ENCODE measurements around the gene FNBP1L. TPM values are rescaled to one million over a fixed set of nuclear protein-coding genes. Genes with fewer than 3 reads are reported as not detected.

Gene FNBP1L
- polyA plus RNA-seq, 1 of the 3 experiments (the other 2 are of a cell fraction) = 16.5 TPM

DNA sequence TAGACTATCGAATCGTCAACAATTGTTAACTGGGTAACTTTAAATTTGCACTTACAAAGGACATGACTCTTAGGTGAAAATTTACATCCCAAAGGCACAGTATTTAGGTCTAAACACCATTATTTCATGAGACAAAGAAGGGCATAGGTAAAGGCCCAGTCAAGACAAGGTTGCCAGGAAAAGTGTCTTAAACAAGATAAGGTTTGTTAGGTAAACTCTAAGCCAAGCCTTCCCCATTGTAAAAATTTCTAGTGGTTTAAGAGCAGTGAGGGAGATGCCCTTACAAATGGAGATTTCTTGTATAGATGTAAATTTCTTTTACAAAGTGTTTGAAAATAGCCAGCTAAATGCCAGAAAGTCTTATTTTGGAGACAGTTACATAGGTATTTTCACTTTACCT is 36.9 kb upstream of the FNBP1L start:
- H3K4me2 ChIP-seq = no peak overlapping the region
- H3K4me3 ChIP-seq (ENCODE audit: low read depth in 2 of 2, low read length in 1 of 2) = no peak overlapping the region
- H2AFZ ChIP-seq (ENCODE audit: low read depth) = no peak overlapping the region
- no peak for DNase-seq
- no peaks in the 10 kb centered on the region for H3K79me2 ChIP-seq (ENCODE audit: insufficient read depth)
- H3K27me3 ChIP-seq (ENCODE audit: insufficient read depth) = no peaks in the 10 kb centered on the region
- H3F3A ChIP-seq (replicated peaks; ENCODE audit: insufficient read depth) = no peaks in the 10 kb centered on the region
- no peaks in the 10 kb centered on the region for H3K4me1 ChIP-seq (ENCODE audit: control insufficient read depth in 1 of 2, insufficient read depth in 2 of 2, low read depth in 1 of 2, low read length in 1 of 2)
- no peaks in the 10 kb centered on the region for H3K9me2 ChIP-seq
- H3K27ac ChIP-seq (ENCODE audit: low read depth in 2 of 2, low read length in 1 of 2) = no peak overlapping the region
- H3K9me3 ChIP-seq = no peaks in the 10 kb centered on the region; the same call in 1 of the 2 replicates
- POLR2A ChIA-PET = no interaction called here
- no peak for TF ChIP-seq POLR2AphosphoS5 (IDR thresholded peaks at IDR 0.05; ENCODE audit: low read depth, low read length)
- TF ChIP-seq GABPA (IDR thresholded peaks at IDR 0.05; ENCODE audit: low read depth) = no peak
- TF ChIP-seq GATA2 (CRISPR knock-in tag; IDR thresholded peaks at IDR 0.05) = no peak
- TF ChIP-seq, protein P1, sequence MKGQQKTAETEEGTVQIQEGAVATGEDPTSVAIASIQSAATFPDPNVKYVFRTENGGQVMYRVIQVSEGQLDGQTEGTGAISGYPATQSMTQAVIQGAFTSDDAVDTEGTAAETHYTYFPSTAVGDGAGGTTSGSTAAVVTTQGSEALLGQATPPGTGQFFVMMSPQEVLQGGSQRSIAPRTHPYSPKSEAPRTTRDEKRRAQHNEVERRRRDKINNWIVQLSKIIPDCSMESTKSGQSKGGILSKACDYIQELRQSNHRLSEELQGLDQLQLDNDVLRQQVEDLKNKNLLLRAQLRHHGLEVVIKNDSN (IDR thresholded peaks at IDR 0.05; ENCODE audit: borderline replicate concordance, low read depth) = no peak
- TF ChIP-seq, protein P2, sequence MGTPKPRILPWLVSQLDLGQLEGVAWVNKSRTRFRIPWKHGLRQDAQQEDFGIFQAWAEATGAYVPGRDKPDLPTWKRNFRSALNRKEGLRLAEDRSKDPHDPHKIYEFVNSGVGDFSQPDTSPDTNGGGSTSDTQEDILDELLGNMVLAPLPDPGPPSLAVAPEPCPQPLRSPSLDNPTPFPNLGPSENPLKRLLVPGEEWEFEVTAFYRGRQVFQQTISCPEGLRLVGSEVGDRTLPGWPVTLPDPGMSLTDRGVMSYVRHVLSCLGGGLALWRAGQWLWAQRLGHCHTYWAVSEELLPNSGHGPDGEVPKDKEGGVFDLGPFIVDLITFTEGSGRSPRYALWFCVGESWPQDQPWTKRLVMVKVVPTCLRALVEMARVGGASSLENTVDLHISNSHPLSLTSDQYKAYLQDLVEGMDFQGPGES (IDR thresholded peaks at IDR 0.05; ENCODE audit: low read depth, low read length) = no peak
- TF ChIP-seq ELF1 (IDR thresholded peaks at IDR 0.05) = no peak
- TF ChIP-seq, protein P3, sequence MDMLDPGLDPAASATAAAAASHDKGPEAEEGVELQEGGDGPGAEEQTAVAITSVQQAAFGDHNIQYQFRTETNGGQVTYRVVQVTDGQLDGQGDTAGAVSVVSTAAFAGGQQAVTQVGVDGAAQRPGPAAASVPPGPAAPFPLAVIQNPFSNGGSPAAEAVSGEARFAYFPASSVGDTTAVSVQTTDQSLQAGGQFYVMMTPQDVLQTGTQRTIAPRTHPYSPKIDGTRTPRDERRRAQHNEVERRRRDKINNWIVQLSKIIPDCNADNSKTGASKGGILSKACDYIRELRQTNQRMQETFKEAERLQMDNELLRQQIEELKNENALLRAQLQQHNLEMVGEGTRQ (IDR thresholded peaks at IDR 0.05; ENCODE audit: borderline replicate concordance, low read depth, low read length) = no peak
- no peak for TF ChIP-seq FOXJ3 (CRISPR knock-in tag; IDR thresholded peaks at IDR 0.05)
- no peak for TF ChIP-seq TEAD4 (IDR thresholded peaks at IDR 0.05; ENCODE audit: borderline replicate concordance, insufficient read depth)
- no peak for TF ChIP-seq FOSL2 (IDR thresholded peaks at IDR 0.05; ENCODE audit: borderline replicate concordance, low read depth)
- no peak for TF ChIP-seq EP300 (IDR thresholded peaks at IDR 0.05; ENCODE audit: borderline replicate concordance in 1 of 2, low read depth in 1 of 2, low read length in 1 of 2)
- TF ChIP-seq RCOR1 (IDR thresholded peaks at IDR 0.05; ENCODE audit: low read length) = no peak
- no peaks in the 10 kb centered on the region for H4K20me1 ChIP-seq (ENCODE audit: insufficient read depth)
- no peak overlapping the region for H3K9ac ChIP-seq
- CTCF ChIA-PET = no interaction called here
- no peaks in the 10 kb centered on the region for H3K36me3 ChIP-seq (replicated peaks in 1 of 2; ENCODE audit: control insufficient read depth in 1 of 2, insufficient read depth in 2 of 2, low read length in 1 of 2)
- WGBS (ENCODE audit: low lambda C conversion rate) = 86% methylated on average over 2 of the region's 2 CpGs

DNA sequence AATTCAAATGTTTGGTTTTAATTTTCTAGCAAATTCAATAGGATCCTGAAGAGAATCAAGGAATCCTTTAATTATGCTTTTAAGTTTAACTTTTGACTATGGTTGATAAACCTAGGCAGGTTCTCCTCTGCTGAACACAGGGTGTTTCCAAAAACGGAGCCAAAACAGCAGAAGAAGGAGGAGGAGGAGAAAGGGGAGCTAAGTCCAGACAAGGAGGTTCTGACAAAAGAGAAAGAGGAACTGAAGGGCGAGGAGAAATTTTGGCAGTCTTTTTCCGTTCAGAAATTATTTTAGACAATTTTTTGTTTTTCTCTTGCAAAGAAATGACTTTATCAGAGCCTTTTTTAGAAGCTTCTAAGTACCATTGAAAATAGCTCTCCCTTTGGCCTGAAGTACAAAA is 33.2 kb upstream of the FNBP1L start:
- no peaks in the 10 kb centered on the region for H3K36me3 ChIP-seq (replicated peaks in 1 of 2; ENCODE audit: control insufficient read depth in 1 of 2, insufficient read depth in 2 of 2, low read length in 1 of 2)
- no peaks in the 10 kb centered on the region; the same call in 1 of the 2 replicates for H3K9me3 ChIP-seq
- no peak overlapping the region for H3K4me2 ChIP-seq
- no peaks in the 10 kb centered on the region for H3K4me1 ChIP-seq (ENCODE audit: control insufficient read depth in 1 of 2, insufficient read depth in 2 of 2, low read depth in 1 of 2, low read length in 1 of 2)
- DNase-seq = no peak
- POLR2A ChIA-PET = no interaction called here
- CTCF ChIA-PET = interaction anchor here (0.7 to 1.5 kb wide), 3 partner anchors 17 to 110 kb away, joined by 3 to 4 read pairs (median 3); no protein-coding TSS in a partner anchor
- H3K27me3 ChIP-seq (ENCODE audit: insufficient read depth) = no peaks in the 10 kb centered on the region
- WGBS (ENCODE audit: low lambda C conversion rate) = 65% methylated on average over 3 of the region's 3 CpGs
- no peaks in the 10 kb centered on the region for H3F3A ChIP-seq (replicated peaks; ENCODE audit: insufficient read depth)
- H2AFZ ChIP-seq (ENCODE audit: low read depth) = no peak overlapping the region
- H3K9ac ChIP-seq = no peak overlapping the region
- no peaks in the 10 kb centered on the region for H4K20me1 ChIP-seq (ENCODE audit: insufficient read depth)
- H3K4me3 ChIP-seq (ENCODE audit: low read depth in 2 of 2, low read length in 1 of 2) = no peak overlapping the region
- H3K79me2 ChIP-seq (ENCODE audit: insufficient read depth) = no peaks in the 10 kb centered on the region
- no peaks in the 10 kb centered on the region for H3K9me2 ChIP-seq
- no peak overlapping the region for H3K27ac ChIP-seq (ENCODE audit: low read depth in 2 of 2, low read length in 1 of 2)
- TF ChIP-seq RAD21 (IDR thresholded peaks at IDR 0.05; ENCODE audit: low read length) = no peak
- TF ChIP-seq, protein P2 (IDR thresholded peaks at IDR 0.05; ENCODE audit: low read depth, low read length) = no peak
- TF ChIP-seq SIN3A (IDR thresholded peaks at IDR 0.05; ENCODE audit: borderline replicate concordance, low read depth, low read length) = no peak
- TF ChIP-seq GATA2 (CRISPR knock-in tag; IDR thresholded peaks at IDR 0.05) = no peak
- TF ChIP-seq, protein P1 (IDR thresholded peaks at IDR 0.05; ENCODE audit: borderline replicate concordance, low read depth) = no peak
- TF ChIP-seq CHD2 (IDR thresholded peaks at IDR 0.05; ENCODE audit: low read length, partially characterized antibody) = no peak
- TF ChIP-seq POLR2AphosphoS5 (IDR thresholded peaks at IDR 0.05; ENCODE audit: low read depth, low read length) = no peak
- TF ChIP-seq, protein P4, sequence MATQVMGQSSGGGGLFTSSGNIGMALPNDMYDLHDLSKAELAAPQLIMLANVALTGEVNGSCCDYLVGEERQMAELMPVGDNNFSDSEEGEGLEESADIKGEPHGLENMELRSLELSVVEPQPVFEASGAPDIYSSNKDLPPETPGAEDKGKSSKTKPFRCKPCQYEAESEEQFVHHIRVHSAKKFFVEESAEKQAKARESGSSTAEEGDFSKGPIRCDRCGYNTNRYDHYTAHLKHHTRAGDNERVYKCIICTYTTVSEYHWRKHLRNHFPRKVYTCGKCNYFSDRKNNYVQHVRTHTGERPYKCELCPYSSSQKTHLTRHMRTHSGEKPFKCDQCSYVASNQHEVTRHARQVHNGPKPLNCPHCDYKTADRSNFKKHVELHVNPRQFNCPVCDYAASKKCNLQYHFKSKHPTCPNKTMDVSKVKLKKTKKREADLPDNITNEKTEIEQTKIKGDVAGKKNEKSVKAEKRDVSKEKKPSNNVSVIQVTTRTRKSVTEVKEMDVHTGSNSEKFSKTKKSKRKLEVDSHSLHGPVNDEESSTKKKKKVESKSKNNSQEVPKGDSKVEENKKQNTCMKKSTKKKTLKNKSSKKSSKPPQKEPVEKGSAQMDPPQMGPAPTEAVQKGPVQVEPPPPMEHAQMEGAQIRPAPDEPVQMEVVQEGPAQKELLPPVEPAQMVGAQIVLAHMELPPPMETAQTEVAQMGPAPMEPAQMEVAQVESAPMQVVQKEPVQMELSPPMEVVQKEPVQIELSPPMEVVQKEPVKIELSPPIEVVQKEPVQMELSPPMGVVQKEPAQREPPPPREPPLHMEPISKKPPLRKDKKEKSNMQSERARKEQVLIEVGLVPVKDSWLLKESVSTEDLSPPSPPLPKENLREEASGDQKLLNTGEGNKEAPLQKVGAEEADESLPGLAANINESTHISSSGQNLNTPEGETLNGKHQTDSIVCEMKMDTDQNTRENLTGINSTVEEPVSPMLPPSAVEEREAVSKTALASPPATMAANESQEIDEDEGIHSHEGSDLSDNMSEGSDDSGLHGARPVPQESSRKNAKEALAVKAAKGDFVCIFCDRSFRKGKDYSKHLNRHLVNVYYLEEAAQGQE (IDR thresholded peaks at IDR 0.05; ENCODE audit: low read depth, low read length) = no peak
- TF ChIP-seq GABPA (IDR thresholded peaks at IDR 0.05; ENCODE audit: low read depth) = no peak
- TF ChIP-seq TCF12 (IDR thresholded peaks at IDR 0.05) = no peak
- TF ChIP-seq MEF2A (IDR thresholded peaks at IDR 0.05; ENCODE audit: borderline replicate concordance, low read depth) = no peak

Measured in SK-N-SH (cell line).